ENCODE measurements around the gene EFCAB11.

- TF ChIP-seq CTCF (IDR thresholded peaks at IDR 0.05) (no peak), POLR2A (IDR thresholded peaks at IDR 0.05) (no peak)
These were observed 6.4 kb upstream of the EFCAB11 start for GRCh38 chr14:89960914-89961313.
